Measurements from ENCODE around the gene PTTG1IP.
A peak's percentile ranks its signal among the peaks of the same experiment; 100 is the strongest.
"Not testable (repeated sequence)": the region's sequence is repeated elsewhere in the genome, so short reads cannot be mapped to it uniquely, and the experiment has no call there.

Gene PTTG1IP

GRCh38 chr21:44880405-44881197 lies 7.1 kb upstream of the PTTG1IP start:
- no peak for DNase-seq

- DNase-seq: not testable (repeated sequence)
Observed at GRCh38 chr21:44879238-44879637, 5.7 kb upstream of the PTTG1IP start.

DNA sequence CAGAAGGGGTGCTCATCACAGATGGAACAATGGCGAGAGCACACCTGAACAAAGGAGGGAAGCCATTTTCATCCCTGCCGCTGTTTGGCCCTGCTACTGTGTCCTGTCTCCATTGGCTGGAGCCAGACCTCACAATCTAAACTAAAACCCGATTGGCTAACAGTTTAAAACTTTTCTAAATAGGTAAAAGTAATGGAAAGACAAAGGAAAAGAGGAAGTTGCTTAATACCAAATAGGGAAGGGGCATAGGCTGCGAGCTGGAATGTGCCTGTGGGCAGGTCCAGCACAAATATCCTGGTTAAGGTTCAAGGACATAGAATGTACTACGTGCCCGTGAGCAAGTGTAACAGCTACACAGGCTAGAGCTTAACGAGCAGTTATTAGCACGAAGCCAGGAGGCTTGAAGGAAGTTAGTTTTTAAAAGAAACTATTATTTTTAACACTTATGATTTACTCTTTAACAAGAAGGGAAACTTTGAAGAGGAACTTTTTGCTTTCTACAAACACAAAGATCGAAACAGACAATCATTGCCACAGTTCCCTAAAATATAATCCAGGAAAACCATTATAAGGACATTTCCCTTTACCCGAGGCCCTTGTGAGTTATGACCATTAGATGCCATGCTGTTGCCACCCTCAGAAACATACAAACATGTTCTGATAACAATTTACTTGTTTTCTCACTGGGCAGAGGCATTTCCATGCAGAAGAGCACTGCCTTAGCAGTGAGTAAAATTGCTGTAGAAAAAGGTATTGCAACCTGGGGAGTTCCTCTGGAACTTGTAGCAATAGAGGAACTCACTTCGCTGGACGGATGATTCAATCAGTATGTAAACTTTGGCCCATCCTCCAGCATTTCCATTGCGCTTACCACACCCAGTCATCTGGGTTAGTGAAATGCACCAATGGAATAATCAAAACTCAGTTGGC lies 4.8 kb upstream of the PTTG1IP start:
- DNase-seq: no peak

GRCh38 chr21:44876849-44877575 lies 3.5 kb upstream of the PTTG1IP start:
- DNase-seq: no peak

DNA sequence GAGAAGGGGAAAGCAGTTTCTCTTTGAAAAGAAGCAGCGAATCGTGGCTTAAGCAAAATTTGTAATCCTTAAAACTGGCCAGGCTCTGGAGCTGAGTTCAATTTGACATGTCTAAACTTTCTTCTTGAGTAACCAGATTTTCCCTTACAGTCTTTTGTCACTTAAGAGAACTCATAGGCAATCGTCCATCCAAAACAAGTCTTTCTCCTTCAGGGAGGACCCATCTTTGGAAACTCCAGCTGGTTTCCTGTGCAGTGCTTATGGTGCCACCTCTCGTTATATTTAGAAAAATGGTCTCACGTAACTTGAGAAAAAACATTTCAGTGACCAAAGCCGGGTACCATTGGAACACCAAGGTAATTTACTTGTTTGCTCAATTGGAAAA lies 1.8 kb upstream of the PTTG1IP start:
- DNase-seq: no peak

DNA sequence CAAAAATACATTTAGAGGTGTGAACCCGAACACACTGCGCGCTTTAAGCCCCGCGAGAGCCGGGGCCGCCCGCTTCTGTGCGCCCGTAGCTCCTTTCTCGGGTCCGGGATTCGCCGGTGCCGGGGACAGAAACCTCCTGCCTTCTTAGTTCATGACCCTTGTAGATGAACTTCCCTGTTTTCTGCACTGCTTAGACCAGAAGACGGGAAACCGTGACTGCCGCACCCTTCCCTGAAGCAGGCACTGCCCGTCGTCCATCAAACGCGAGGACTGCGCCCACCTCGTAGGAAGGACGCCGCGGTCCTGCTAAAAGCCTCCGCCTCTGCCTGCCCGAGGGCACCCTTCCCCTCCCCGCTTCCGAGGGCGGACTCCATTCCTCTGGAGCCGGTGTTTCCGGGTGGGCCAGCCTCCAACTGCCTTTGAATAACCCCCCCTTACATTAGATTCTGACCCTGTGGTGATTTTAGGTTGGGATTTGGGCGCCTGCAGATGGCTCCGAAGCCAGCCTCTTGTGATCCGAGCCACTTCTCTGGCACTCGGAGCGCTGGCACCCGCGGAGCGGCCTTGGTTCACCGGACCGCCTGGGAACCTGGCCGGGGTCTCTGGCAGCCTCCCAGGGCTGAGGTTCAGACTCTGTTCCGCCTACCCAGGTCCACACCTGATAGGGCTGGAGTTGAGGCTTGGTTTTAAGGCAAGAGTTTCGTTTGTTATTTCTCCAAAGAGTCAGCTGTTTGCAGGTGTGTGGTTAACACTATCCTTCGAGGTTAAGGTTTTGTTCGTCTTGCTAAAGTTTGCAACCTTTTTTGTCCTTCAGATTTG lies 1.2 kb upstream of the PTTG1IP start:
- DNase-seq: no peak

DNA sequence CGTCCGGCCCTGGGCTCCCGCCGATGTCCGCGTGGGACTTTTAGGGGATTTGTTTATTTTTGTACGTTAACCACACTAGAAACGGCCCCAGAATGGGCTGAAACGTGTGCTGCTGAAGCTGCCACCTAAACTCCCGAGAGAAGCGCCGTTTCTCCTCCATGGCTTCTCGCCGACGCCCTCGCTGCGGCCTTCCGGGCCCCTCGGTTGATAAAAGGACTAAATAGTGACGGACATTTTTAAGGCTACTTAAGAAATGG lies 678 bp upstream of the PTTG1IP start:
- no peak for DNase-seq

- DNase-seq: no peak
Observed at GRCh38 chr21:44872649-44873355, 688 bp downstream of the PTTG1IP start.

- no peak for DNase-seq
Observed at GRCh38 chr21:44872323-44872648, 1.2 kb downstream of the PTTG1IP start.

- DNase-seq: no peak
Observed at GRCh38 chr21:44871576-44872269, 1.8 kb downstream of the PTTG1IP start.

GRCh38 chr21:44870748-44871495 lies 2.6 kb downstream of the PTTG1IP start:
- peak in 1 of 2 experiments; percentile 28 for DNase-seq

GRCh38 chr21:44869781-44870747 lies 3.4 kb downstream of the PTTG1IP start:
- DNase-seq: no peak

DNA sequence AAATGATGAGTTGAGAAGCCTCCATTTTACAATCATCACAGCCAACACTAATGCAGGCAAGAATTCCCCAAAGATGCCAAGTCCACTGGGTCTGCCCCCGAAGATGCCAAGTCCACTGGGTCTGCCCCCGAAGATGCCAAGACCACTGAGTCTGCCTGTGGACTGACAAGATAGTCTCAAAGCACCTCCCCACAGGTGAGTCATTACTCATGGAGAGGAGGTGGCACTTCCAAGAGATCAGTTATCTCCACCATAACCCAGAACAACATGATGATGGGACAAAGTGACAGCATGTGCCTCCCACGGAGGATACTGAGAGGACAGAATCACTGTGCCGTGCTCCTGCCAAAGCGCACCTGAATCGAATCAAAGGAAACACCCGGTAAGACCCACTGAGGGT lies 4.8 kb downstream of the PTTG1IP start:
- no peak for DNase-seq

DNA sequence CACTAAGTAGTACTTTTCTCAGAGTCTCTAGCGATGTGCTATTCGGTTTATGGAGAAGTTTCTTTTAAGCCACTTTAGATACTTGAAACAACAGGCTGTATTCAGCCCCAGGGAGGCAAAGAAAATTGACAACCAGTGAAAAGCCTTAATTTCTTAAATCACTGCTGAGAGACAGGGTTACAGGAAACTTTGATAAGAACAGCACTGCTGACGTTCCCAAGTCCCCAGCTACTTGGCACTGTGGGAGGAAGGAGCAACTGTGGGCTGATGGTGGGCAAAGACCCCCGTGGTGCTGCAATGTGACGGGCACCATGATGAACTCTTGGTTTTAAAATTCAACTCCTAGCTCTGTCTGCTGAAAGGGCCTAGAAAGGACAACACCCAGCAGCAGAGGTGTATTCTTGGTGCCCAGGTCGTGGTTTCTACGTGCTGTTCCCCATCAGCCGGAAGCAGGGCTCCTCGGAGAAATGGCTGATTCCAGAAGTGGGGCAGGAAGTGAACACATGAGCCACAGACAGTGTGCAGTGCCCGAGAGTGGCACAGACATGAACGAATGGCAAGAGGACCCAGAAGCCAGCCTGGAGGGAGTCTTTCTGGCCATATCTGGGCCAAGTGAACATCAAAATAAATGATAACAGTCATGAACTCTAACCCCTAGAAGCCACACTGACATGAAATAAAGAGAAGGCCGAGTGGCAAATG lies 5.3 kb downstream of the PTTG1IP start:
- DNase-seq: no peak

GRCh38 chr21:44867464-44867863 lies 6.0 kb downstream of the PTTG1IP start:
- DNase-seq: no peak

DNA sequence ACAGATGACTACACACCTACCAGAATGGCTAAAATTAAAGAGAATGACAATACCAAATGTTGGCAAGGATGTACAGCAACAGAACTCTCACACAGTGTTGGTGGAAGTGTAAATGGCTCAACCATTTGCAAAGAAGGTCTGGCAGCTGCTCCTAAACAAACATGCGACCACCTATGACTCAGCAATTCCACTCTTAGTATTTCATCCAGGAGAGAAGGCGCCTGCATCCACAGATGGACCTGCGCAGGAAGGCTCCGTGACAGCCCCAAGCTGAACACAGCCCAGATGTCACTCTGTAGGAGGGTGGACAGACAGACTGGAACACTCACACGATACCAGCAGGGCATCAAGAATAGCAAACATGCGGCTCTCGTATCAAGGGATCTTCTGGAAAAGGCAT lies 6.7 kb downstream of the PTTG1IP start:
- DNase-seq: no peak

DNA sequence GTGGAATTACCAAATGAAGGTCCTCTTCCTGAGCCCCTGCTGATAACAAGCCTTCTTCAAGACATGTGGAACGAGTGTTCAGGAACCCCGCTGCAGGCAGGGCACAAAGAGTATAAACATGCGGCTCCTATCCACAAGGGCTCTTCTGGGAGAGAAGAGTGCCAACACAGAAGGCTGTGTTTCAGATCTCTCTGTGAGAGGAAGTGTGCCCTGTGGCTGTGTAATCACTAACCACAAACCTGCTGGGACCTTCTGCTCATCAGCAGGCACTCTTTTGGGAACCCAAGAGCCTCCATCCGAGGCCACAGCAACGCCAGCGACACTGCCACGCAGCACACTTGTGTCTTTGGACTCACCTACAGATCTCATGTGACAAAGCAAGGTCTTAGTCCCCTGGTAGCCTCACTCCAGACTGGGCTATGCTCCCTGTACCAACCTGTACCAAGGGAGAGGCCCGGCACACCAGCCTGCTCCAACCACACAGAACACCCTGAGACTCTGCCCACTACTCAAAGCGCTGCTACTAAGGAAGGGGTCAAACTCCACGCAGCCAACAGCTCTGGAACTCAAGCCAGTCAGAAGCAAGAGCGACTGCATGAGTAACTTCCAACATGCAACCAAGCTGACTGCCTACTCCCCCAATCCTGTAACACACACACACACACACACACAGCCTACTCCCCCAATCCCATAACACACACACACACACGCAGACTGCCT lies 7.8 kb downstream of the PTTG1IP start:
- no peak for DNase-seq

All from cerebellar nuclear complex (tissue), 1 donor.